GM18858 (cell line): Measurements from ENCODE around the gene TTLL7.

Experiments
- ATAC-seq: cut with Tn5 transposase; IDR thresholded peaks from one replicate; pipeline ENCODE4 v1.9.1; 2021; ENCODE audit not compliant: unreplicated experiment

The TTLL7 gene

DNA sequence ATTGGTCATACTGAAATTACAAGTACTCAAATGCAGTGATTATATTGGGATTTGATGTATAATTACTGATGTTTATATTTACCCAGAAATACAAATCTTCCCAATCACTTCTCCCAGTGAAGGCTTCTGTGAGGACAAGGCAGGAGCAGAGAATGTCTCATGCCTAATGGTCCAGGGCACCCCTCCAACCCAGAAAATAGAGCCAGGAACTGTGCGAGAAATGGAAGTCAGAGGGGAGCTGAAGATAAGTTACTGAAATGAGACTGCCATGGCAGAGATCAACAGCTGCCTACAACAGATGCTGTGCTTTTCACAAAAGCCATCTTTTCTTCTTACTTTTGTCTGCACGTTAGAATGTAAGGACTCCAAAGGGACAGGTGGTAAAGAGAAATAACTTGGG, 171.2 kb downstream of the TTLL7 start:
- no peak for ATAC-seq

- ATAC-seq, result no peak
Observed at GRCh38 chr1:83822208-83822607, 176.7 kb downstream of the TTLL7 start.

GRCh38 chr1:83819436-83819835, 179.5 kb downstream of the TTLL7 start:
- no peak for ATAC-seq

GRCh38 chr1:83818916-83819315, 180.0 kb downstream of the TTLL7 start:
- ATAC-seq, result no peak

DNA sequence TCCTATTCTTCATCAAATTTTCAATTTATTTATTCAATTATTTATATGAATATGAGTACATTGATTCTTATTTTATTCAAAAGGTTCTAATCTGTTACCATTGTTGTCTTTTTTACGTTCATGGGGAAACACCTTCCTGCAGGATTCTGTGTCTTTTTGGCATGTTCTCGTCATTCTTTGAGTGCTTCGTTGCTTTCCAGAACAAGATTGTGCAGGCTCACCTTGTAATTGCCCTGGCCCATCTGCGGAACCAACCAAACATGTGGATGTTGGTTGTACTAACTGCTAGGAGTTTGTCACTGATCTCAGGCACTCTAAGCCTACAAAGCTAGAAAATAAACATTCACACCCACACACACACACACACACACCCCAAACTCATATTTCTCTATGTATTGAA, 182.1 kb downstream of the TTLL7 start:
- no peak for ATAC-seq

- ATAC-seq, result no peak
Observed at GRCh38 chr1:83815330-83815729, 183.6 kb downstream of the TTLL7 start.
